Ammon's horn (tissue), 1 donor: ENCODE measurements around the gene PITX3.
"Not testable (repeated sequence)": the region's sequence is repeated elsewhere in the genome, so short reads cannot be mapped to it uniquely, and the experiment has no call there.

ENCODE experiments used
- DNase-seq: peaks from one replicate; pipeline ENCODE4 v3.0.0-alpha.2; 2016; ENCODE audit warnings: low spot score

PITX3 gene

GRCh38 chr10:102226542-102226870 is 14.8 kb downstream of the PITX3 start:
- DNase-seq, result no peak

- peak; percentile 97 for DNase-seq
Measured at GRCh38 chr10:102225646-102226541, 15.4 kb downstream of the PITX3 start, which contains the start of gene ELOVL3. Gene ELOVL3 (plus strand): TSS chr10:102226299. CDS start chr10:102226549, 250 bp downstream.

- DNase-seq, result no peak
Measured at GRCh38 chr10:102222797-102223196, 18.5 kb downstream of the PITX3 start.

- no peak for DNase-seq
Measured at GRCh38 chr10:102220612-102221011, 20.7 kb downstream of the PITX3 start.

DNA sequence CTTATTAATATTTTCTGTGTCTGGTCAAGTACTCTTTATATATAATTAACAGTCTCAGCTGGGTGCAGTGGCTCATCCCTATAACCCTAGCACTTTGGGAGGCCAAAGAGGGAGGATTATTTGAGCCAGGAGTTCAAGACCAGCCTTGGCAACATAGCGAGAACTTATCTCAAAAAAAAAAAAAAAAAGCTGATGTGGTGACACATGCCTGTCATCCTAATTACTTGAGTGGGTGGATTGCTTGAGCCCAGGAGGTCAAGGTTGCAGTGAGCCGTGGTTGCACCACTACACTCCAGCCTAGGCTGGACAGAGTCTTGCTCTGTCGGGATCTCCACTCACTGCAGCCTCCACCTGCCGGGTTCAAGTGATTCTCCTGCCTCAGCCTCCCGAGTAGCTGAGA is 21.9 kb downstream of the PITX3 start:
- no peak for DNase-seq

DNA sequence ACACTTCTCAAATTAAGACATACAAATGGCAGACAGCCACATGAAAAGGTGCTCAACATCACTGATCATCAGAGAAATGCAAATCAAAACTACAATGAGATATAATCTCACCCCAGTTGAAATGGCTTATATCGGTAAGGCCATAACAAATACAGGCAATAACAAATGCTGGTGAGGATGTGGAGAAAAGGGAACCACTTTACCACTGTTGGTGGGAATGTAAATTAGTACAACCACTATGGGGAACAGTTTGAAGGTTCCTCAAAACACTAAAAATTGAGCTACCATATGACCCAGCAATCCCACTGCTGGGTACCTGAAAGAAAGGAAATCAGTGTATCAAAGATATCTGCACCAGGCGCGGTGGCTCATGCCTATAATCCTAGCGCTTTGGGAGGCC is 27.7 kb downstream of the PITX3 start:
- not testable (repeated sequence) for DNase-seq

DNA sequence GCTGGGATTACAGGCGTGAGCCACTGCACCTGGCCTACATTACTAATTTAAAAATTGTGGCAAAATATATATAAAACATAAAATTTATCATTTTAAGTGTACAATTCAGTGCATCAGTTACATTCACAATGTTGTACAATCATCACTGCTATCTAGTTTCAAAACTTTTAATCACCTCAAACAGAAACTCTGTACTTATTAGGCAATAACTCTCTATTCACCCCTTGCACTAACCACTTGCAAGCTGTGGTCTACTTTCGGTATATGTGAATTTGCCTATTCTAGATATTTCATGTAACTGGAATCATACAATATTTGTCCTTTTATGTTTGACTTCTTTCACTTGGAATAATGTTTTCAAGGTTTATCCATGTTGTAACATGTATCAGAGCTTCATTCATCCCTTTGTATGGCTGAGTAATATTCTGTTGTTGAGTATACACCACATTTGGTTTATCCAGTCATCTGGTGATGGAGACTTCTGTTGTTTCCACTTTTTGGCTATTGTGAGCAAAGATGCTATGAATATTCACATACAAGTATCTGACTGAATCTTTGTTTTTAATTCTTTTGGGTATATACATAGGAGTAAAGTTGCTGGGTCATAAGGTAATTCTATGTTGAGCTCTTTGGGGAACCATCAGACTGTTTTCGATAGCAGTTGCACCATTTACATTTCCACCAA is 29.6 kb downstream of the PITX3 start:
- no peak for DNase-seq

- no peak for DNase-seq
Measured at GRCh38 chr10:102208311-102209035, 32.8 kb downstream of the PITX3 start.

DNA sequence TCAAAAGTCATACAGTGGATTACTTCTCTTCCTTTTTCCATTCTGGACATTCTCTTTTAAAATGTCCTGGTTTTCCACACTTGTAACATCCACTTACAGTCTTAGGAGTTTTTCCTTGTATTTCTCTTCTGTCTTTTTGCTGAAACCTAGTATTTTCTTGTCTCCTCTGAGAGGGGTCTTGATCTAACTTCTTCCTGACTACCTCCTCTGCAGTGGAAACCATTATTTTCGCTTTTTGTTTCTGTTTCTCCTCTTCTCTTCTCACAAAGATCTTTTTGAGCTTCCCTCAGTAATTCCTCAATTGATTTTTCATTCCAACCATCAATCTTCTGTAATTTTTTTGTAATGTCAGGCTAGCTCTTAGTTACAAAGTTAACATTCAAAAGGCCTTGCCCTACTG is 38.9 kb downstream of the PITX3 start:
- DNase-seq, result no peak

GRCh38 chr10:102200751-102201640 is 40.3 kb downstream of the PITX3 start:
- no peak for DNase-seq

DNA sequence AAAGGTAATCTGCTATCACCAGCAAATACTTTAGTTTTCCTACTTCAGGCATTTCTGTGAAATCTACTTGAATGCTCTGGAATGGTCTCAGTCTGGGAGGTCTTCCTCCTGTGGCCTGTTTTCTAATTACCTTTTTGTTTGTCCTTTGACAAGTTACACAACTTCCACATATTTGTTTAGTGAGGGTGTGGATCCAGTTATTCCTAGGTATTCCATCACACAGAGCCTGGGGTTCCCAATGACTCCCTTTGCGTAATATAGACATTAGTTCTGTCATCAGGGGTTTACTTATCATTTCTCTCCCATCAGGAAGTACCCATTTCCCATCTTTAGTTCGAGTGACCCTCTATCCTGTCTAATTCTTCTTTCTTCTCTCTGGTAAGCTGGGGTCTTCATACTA is 43.3 kb downstream of the PITX3 start:
- DNase-seq, result no peak

- DNase-seq, result no peak
Measured at GRCh38 chr10:102196893-102197292, 44.4 kb downstream of the PITX3 start.

DNA sequence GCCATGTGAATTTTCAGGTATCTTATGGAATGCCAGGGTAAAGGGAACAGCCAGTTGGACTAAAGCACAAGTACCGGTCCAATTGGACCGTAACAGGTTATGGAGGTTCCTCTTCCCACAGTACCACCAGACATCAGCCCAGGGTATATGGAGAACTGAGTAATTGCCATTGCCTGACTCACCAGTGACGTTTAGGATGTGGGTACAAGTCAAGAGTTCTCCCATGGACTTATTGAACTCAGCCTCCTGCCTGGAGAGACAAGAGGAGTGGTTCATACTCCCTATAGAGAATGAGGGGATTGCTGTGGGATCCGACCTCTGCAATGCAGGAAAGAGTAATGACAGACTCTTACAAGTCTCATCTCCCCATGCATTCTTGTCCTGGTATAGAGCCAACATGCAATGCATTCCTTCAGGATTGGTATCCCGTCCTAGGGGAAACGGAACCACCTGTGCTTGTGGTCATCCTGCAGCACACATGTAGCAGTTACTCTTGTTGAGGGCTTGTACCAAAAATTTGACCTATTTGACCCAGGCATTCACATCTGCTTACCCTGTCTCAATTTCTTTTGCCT is 45.9 kb downstream of the PITX3 start:
- no peak for DNase-seq

- DNase-seq, result no peak
Measured at GRCh38 chr10:102191956-102192355, 49.4 kb downstream of the PITX3 start.

DNA sequence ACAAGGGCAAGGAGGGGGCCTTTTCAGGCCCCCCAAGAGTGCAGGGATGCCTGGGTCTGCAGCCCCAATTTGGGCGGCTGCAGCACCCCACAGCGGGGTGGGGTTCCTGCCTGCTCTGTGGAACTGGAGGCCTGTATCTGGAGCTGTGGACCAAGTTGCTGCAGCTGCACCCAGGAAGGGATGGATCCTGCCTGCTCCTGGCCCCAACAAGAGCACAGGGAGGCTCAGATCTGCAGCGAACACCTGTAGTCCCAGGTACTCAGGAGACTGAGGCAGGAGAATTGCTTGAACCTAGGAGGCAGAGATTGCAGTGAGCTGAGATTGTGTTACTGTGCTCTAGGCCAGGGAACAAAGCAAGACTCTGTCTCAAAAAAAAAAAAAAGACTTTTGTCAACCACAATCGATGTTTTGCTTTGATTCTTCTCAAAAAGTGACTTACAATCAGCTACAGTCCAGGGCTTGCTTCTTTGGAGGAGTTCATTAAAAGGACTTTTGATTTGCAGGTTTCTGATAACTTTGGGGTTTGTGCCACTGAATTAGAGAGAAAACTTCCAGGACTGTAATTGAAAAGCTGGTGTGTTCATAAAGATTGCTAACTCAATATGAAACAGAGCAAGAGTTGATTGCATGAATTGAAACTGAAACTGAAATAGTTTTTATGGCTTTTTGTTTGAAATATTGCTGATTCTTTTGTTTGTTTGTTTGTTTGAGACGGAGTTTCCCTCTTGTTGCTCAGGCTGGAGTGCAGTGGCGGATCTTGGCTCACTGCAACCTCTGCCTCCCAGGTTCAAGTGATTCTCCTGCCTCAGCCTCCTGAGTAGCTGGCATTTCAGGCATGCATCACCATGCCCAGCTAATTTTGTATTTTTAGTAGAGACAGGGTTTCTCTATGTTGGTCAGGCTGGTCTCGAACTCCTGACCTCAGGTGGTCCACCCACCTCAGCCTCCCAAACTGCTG is 52.1 kb downstream of the PITX3 start:
- not testable (repeated sequence) for DNase-seq

- no peak for DNase-seq
Measured at GRCh38 chr10:102188298-102188940, 52.9 kb downstream of the PITX3 start.

- DNase-seq, result no peak
Measured at GRCh38 chr10:102185811-102186527, 55.3 kb downstream of the PITX3 start.

DNA sequence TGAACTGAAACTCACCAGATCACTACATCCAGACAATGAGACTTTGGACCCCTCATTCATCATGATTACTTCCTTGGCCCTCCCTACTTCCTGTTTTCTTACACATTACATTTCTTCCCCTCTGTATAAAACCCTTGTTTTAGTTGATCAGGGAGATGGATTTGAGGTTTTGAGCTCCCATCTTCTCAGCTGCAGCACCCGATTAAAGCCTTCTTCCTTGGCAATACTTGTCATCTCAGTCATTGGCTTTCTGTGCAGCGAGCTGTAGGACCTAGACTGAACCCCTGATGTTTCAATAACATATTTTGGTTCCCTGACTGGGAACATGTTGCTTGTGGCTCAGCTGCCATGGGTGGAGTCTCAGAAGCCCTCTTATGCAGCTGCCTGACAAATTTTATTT is 56.0 kb downstream of the PITX3 start:
- no peak for DNase-seq

GRCh38 chr10:102184606-102185005 is 56.7 kb downstream of the PITX3 start:
- peak; percentile 19 for DNase-seq
